CD14-positive monocyte (primary cell): ENCODE data around the gene CABP2. TPM values are rescaled to one million over a fixed set of nuclear protein-coding genes. Genes with fewer than 3 reads are reported as not detected.
"Not testable (repeated sequence)": the region's sequence is repeated elsewhere in the genome, so short reads cannot be mapped to it uniquely, and the experiment has no call there.

Experiments
- DNase-seq, 3 donors: peaks; one replicate each; pipeline ENCODE4 v3.0.0-alpha.2; 2011 to 2022
- H2AFZ ChIP-seq: 2 replicates; pipeline ENCODE4 v1.6.0; 2012; ENCODE audit warnings: mild to moderate bottlenecking, low read depth, low read length, inconsistent platforms; ENCODE audit not compliant: insufficient read depth, poor library complexity, severe bottlenecking
- H3K27ac ChIP-seq, 2 donors: 1 replicate in 1 of 2; 2 replicates in 1 of 2; pipeline ENCODE4 v1.5.1; 2012 to 2013; ENCODE audit warnings: low read length in 2 of 2, control low read depth in 1 of 2, inconsistent platforms in 1 of 2, low read depth in 1 of 2, mild to moderate bottlenecking in 1 of 2
- H3K27me3 ChIP-seq, 2 donors: one replicate each; pipeline versions ENCODE4 v1.6.0 to v1.6.1; 2011 to 2013; ENCODE audit warnings: low read length in 2 of 2; ENCODE audit not compliant: control insufficient read depth in 2 of 2, insufficient read depth in 2 of 2
- H3K36me3 ChIP-seq, 2 donors: replicated peaks in 1 of 2; 1 replicate in 1 of 2; 2 replicates in 1 of 2; pipeline versions ENCODE4 v1.5.1 to v1.6.1; 2012 to 2013; ENCODE audit warnings: low read length in 2 of 2, control low read depth in 1 of 2, inconsistent platforms in 1 of 2, mild to moderate bottlenecking in 1 of 2; ENCODE audit not compliant: insufficient read depth in 2 of 2, control insufficient read depth in 1 of 2
- H3K4me1 ChIP-seq, 2 donors: 1 replicate in 1 of 2; 2 replicates in 1 of 2; pipeline versions ENCODE4 v1.5.1 to v1.6.1; 2012 to 2013; ENCODE audit warnings: low read length in 2 of 2, control low read depth in 1 of 2, inconsistent platforms in 1 of 2, mild to moderate bottlenecking in 1 of 2, moderate library complexity in 1 of 2; ENCODE audit not compliant: insufficient read depth in 2 of 2, control insufficient read depth in 1 of 2
- H3K4me2 ChIP-seq: replicated peaks from 2 replicates; pipeline ENCODE3; 2012; ENCODE audit warnings: low read length, moderate library complexity, mild to moderate bottlenecking; ENCODE audit not compliant: poor library complexity, severe bottlenecking; ENCODE audit errors: extremely low read depth
- H3K4me3 ChIP-seq, 3 experiments: fragments of 200-600 bp in 1 of 3; sonication (generic) in 1 of 3; replicated peaks in 1 of 3; 1 replicate in 2 of 3; 2 replicates in 1 of 3; pipeline ENCODE4 v1.5.1; 2011 to 2013; ENCODE audit warnings: low read length in 3 of 3, mild to moderate bottlenecking in 3 of 3, control low read depth in 2 of 3, low read depth in 2 of 3, inconsistent platforms in 1 of 3, moderate library complexity in 1 of 3
- H3K79me2 ChIP-seq: 2 replicates; pipeline ENCODE4 v1.6.0; 2012; ENCODE audit warnings: mild to moderate bottlenecking, control low read depth, inconsistent platforms, low read length, moderate library complexity; ENCODE audit not compliant: insufficient read depth
- H3K9ac ChIP-seq: 2 replicates; pipeline ENCODE4 v1.6.0; 2017; ENCODE audit warnings: low read length, mild to moderate bottlenecking; ENCODE audit not compliant: insufficient read depth, poor library complexity, severe bottlenecking
- H3K9me3 ChIP-seq, 2 donors: replicated peaks in 1 of 2; 1 replicate in 1 of 2; 2 replicates in 1 of 2; pipeline versions ENCODE4 v1.5.1 to v1.6.1; 2012 to 2013; ENCODE audit warnings: low read length in 2 of 2, control low read depth in 1 of 2; ENCODE audit not compliant: control insufficient read depth in 1 of 2, insufficient read depth in 1 of 2
- H4K20me1 ChIP-seq: 2 replicates; pipeline ENCODE4 v1.6.0; 2012; ENCODE audit warnings: mild to moderate bottlenecking, low read length, control low read depth, moderate library complexity; ENCODE audit not compliant: insufficient read depth
- H3K27ac Mint-ChIP-seq, 7 donors: one replicate each; pipeline ENCODE4 v1.8.0; 2020; ENCODE audit warnings: mild to moderate bottlenecking in 7 of 7, mixed read lengths in 7 of 7, moderate library complexity in 6 of 7, inconsistent platforms in 2 of 7
- H3K27me3 Mint-ChIP-seq, 3 donors: one replicate each; pipeline ENCODE4 v1.8.0; 2021 to 2022; ENCODE audit warnings: low read depth in 3 of 3, mild to moderate bottlenecking in 3 of 3, mixed read lengths in 3 of 3, moderate library complexity in 3 of 3, inconsistent platforms in 1 of 3
- H3K36me3 Mint-ChIP-seq, 2 donors: one replicate each; pipeline ENCODE4 v1.8.0; 2020; ENCODE audit warnings: mixed read lengths in 2 of 2, inconsistent platforms in 1 of 2, mild to moderate bottlenecking in 1 of 2
- H3K4me1 Mint-ChIP-seq: one replicate; pipeline ENCODE4 v1.8.0; 2020; ENCODE audit warnings: mild to moderate bottlenecking, mixed read lengths
- H3K4me3 Mint-ChIP-seq, 2 donors: one replicate each; pipeline ENCODE4 v1.8.0; 2020; ENCODE audit warnings: mild to moderate bottlenecking in 2 of 2, mixed read lengths in 2 of 2, moderate library complexity in 1 of 2
- H3K9me3 Mint-ChIP-seq, 7 donors: one replicate each; pipeline ENCODE4 v1.8.0; 2020 to 2022; ENCODE audit warnings: mixed read lengths in 7 of 7, mild to moderate bottlenecking in 6 of 7, moderate library complexity in 6 of 7, inconsistent platforms in 2 of 7
- WGBS: methylation state at CpG from one replicate; pipeline ENCODE4 v1.1.5; 2013; ENCODE audit warnings: missing lambda C conversion rate; ENCODE audit not compliant: insufficient coverage; 5-methylcytosine and 5-hydroxymethylcytosine counted together
- intact Hi-C, 2 donors: fragments of 100-400 bp; cut with micrococcal nuclease; formaldehyde crosslinking; loops; one replicate each; pipeline versions ENCODE4 v1.15.0 to v1.15.1; 2023
- polyA plus RNA-seq, 3 donors: library from polyadenylated mRNA; depleted of rRNA in 1 of 3; unstranded in 2 of 3; stranded (reverse) in 1 of 3; fragments of 300-500 nt in 2 of 3; fragments of >200 nt in 1 of 3; fragmentation: Illumina TruSeq in 2 of 3; gene quantifications; 1 replicate in 2 of 3; 2 replicates in 1 of 3; pipeline ENCODE4 v1.2.3, GENCODE V29; 2012 to 2021
- TF ChIP-seq, protein P1 (sequence below): fragments of 200-600 bp; IDR thresholded peaks from one replicate; pipeline ENCODE4 v1.8.0; 2022; ENCODE audit warnings: antibody characterized with exemption, mild to moderate bottlenecking

The CABP2 gene
- polyA plus RNA-seq, 3 donors = not detected

DNA sequence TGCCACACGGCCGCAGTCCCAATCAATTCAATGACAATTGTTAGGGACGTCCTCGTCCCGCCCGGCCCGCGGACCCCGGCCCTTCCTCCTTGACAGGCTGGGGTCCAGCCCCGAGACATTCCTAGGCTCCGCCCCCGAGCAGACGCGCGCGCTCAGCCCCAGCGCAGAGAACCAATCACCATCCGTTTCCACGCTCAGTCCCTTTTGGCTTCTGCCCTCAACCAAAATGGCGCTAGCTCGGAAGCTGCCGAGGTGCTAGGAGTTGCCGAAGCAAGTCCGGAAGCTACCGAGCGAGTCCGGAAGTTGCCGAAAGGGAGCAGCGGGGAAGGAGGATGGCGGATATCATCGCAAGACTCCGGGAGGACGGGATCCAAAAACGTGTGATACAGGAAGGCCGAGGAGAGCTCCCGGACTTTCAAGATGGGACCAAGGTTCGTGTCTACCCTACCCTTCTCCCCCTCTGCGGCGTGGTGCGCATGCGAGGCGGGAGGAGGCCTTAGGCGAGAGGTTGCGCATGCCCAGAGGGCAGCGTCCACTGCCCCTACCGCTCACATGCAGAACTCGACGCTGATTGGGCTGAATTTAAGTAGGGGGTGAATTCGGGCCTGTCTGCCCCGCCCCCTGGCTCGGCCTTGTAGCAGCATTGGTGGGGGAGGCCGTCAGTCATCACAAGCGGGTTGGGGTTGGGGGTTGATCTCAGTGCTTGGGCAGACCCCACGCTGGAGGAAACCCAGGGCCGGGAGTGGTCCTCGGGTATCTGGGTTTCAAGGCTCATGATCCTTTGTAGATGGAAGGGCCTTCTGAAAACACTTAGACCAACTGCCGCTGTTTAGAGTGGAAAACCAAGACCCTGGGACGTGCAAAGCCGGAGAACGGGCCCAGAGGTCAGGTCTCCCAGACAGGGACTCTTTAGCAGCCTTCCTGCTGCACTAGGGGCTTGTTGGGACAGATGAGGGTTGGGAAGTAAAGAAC lies 40.1 kb downstream of the CABP2 start, which contains the start of gene AIP:
TSS of gene AIP (plus strand) at position 200 of the 972 bp plus-strand sequence. CDS start at position 333, 133 bp downstream.
- Histone ChIP-seq H3K9me3 (no peaks in the 10 kb centered on the region), H3K9ac (peak within 1 kb of the TSS; percentile 62), H3K4me1 (peaks cover 44 to 48% of the 10 kb centered on the region in 2 donors), H4K20me1 (peaks cover 42% of the 10 kb centered on the region), H3K36me3 (peaks cover 7 to 19% of the 10 kb centered on the region in 2 donors), H2AFZ (peak within 1 kb of the TSS; percentile 86), H3K79me2 (peaks cover 39% of the 10 kb centered on the region), H3K4me2 (peak within 1 kb of the TSS; percentile 62), H3K27me3 (no peaks in the 10 kb centered on the region), H3K27ac (peak within 1 kb of the TSS; percentile 83 to 93), H3K4me3 (peak within 1 kb of the TSS; percentile 28 to 80 (median 34))
- Mint-ChIP-seq H3K4me3 (peak within 1 kb of the TSS; percentile 88 to 94), H3K4me1 (peaks cover 40% of the 10 kb centered on the region), H3K27me3 (peaks cover 2 to 8% (median 2%) of the 10 kb centered on the region in 3 donors), H3K9me3 (peaks cover 0 to 7% (median 2%) of the 10 kb centered on the region in 7 donors), H3K27ac (peak within 1 kb of the TSS; percentile 94 to 99 (median 97)), H3K36me3 (peaks cover 21 to 22% of the 10 kb centered on the region in 2 donors)
- TF ChIP-seq, protein P1, sequence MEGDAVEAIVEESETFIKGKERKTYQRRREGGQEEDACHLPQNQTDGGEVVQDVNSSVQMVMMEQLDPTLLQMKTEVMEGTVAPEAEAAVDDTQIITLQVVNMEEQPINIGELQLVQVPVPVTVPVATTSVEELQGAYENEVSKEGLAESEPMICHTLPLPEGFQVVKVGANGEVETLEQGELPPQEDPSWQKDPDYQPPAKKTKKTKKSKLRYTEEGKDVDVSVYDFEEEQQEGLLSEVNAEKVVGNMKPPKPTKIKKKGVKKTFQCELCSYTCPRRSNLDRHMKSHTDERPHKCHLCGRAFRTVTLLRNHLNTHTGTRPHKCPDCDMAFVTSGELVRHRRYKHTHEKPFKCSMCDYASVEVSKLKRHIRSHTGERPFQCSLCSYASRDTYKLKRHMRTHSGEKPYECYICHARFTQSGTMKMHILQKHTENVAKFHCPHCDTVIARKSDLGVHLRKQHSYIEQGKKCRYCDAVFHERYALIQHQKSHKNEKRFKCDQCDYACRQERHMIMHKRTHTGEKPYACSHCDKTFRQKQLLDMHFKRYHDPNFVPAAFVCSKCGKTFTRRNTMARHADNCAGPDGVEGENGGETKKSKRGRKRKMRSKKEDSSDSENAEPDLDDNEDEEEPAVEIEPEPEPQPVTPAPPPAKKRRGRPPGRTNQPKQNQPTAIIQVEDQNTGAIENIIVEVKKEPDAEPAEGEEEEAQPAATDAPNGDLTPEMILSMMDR = no peak
- intact Hi-C loops = loop anchor here in 1 of 2 donors (1.0 kb wide), 1 partner anchor 23 kb away; no protein-coding TSS in a partner anchor
- 7% methylated on average over 49 of the region's 60 CpGs for WGBS
- DNase-seq = peak; percentile 98

DNA sequence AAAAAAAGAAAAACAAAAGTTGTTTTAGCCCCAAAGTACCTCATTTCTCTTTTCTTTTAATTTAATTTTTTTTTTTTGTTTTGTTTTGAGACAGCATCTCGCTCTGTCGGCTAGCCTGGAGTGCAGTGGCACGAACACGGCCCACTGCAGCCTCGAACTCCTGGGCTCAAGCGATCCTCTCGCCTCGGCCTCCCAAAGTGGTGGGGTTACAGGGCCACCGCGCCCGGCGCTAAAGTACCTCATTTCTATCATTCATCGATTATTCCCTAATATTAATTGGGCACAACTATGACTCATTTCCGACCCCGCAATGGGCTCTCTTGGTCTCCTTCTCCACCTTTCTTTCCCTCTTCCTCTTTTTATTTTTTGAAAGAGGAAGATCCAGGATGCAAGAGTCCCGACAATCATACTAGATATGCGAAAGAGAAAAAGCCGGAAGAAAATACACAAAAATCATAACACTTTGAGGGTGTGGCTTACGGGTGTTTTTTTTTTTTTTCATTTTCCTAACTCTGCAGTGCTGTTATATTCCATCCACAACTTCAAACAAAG lies 40.9 kb downstream of the CABP2 start:
- peaks cover 44 to 48% of the 10 kb centered on the region in 2 donors for H3K4me1 ChIP-seq
- H3K79me2 ChIP-seq = peaks cover 36% of the 10 kb centered on the region
- H3K4me3 ChIP-seq = peak overlapping the region; percentile 28 to 80 (median 34)
- H3K9me3 Mint-ChIP-seq = peaks cover 0 to 8% (median 2%) of the 10 kb centered on the region in 7 donors
- peaks cover 14 to 15% of the 10 kb centered on the region in 2 donors for H3K36me3 Mint-ChIP-seq
- peak overlapping the region; percentile 62 for H3K4me2 ChIP-seq
- peak in 2 of 3 donors; percentile 72 to 76 for DNase-seq
- peaks cover 40% of the 10 kb centered on the region for H3K4me1 Mint-ChIP-seq
- 44% methylated on average over 6 of the region's 19 CpGs for WGBS
- intact Hi-C loops = no loop called here
- peaks cover 0 to 11% of the 10 kb centered on the region in 2 donors for H3K36me3 ChIP-seq
- H3K9ac ChIP-seq = peak overlapping the region; percentile 62
- TF ChIP-seq, protein P1 = no peak
- peak overlapping the region; percentile 83 to 93 for H3K27ac ChIP-seq
- H2AFZ ChIP-seq = peak overlapping the region; percentile 86
- H3K27ac Mint-ChIP-seq = peak overlapping the region; percentile 94 to 99 (median 97)
- peak overlapping the region; percentile 88 to 94 for H3K4me3 Mint-ChIP-seq
- no peaks in the 10 kb centered on the region for H3K27me3 ChIP-seq
- H3K27me3 Mint-ChIP-seq = peaks cover 2 to 13% (median 4%) of the 10 kb centered on the region in 3 donors
- H4K20me1 ChIP-seq = peaks cover 34% of the 10 kb centered on the region
- no peaks in the 10 kb centered on the region for H3K9me3 ChIP-seq

DNA sequence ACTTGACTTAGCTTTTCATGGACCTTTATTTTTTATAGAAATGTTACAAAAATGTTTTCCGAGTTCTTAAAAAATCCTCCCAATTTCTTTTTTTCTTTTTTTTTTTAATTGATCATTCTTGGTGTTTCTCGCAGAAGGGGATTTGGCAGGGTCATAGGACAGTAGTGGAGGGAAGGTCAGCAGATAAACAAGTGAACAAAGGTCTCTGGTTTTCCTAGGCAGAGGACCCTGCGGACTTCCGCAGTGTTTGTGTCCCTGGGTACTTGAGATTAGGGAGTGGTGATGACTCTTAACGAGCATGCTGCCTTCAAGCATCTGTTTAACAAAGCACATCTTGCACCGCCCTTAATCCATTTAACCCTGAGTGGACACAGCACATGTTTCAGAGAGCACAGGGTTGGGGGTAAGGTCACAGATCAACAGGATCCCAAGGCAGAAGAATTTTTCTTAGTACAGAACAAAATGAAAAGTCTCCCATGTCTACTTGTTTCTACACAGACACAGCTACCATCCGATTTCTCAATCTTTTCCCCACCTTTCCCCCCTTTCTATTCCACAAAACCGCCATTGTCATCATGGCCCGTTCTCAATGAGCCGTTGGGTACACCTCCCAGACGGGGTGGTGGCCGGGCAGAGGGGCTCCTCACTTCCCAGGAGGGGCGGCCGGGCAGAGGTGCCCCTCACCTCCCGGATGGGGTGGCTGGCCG lies 45.7 kb downstream of the CABP2 start:
- H4K20me1 ChIP-seq, H3K4me2 ChIP-seq, H3K9ac ChIP-seq, intact Hi-C loops, H3K36me3 ChIP-seq, H3K9me3 Mint-ChIP-seq, H3K4me1 Mint-ChIP-seq, H3K9me3 ChIP-seq, H3K36me3 Mint-ChIP-seq, H3K27me3 ChIP-seq, H2AFZ ChIP-seq, H3K27ac ChIP-seq, H3K4me3 ChIP-seq, H3K79me2 ChIP-seq, DNase-seq, H3K27ac Mint-ChIP-seq: not testable (repeated sequence)
- 54% methylated on average over 3 of the region's 16 CpGs for WGBS
- H3K4me1 ChIP-seq = peaks cover 9 to 11% of the 10 kb centered on the region in 2 donors
- Mint-ChIP-seq H3K27me3 (peaks cover 9 to 15% (median 9%) of the 10 kb centered on the region in 3 donors), H3K4me3 (peak overlapping the region in 1 of 2 donors; percentile 42)
